Smooth muscle cell (in vitro differentiated cells): ENCODE results near the gene ADAM10. TPM values are rescaled to one million over a fixed set of nuclear protein-coding genes. Genes with fewer than 3 reads are reported as not detected.
A peak's percentile ranks its signal among the peaks of the same experiment; 100 is the strongest.

Source experiments
- DNase-seq: peaks from one replicate; lab custom pipeline; 2025; ENCODE audit not compliant: unreplicated experiment; lab: John Stamatoyannopoulos, UW
- H2AFZ ChIP-seq: fragments of 200-600 bp; sonication (generic); 2 replicates; pipeline ENCODE4 v1.6.0; 2016; ENCODE audit warnings: antibody characterized with exemption, low read depth, mild to moderate bottlenecking
- H3F3A ChIP-seq: fragments of 200-600 bp; sonication (generic); 2 replicates; pipeline ENCODE4 v1.6.0; 2017; ENCODE audit warnings: antibody characterized with exemption, low read depth
- H3K27ac ChIP-seq: fragments of 200-600 bp; sonication (generic); 2 replicates; pipeline ENCODE4 v1.5.1; 2016; ENCODE audit warnings: low read depth, mild to moderate bottlenecking
- H3K27me3 ChIP-seq: fragments of 200-600 bp; sonication (generic); 2 replicates; pipeline ENCODE4 v1.6.1; 2016; ENCODE audit warnings: low read depth, mild to moderate bottlenecking
- H3K36me3 ChIP-seq: fragments of 200-600 bp; sonication (generic); 2 replicates; pipeline ENCODE4 v1.5.1; 2016; ENCODE audit warnings: low read depth
- H3K4me1 ChIP-seq: fragments of 200-600 bp; sonication (generic); 2 replicates; pipeline ENCODE4 v1.5.1; 2016; ENCODE audit warnings: low read depth
- H3K4me2 ChIP-seq: fragments of 200-600 bp; sonication (generic); 2 replicates; pipeline ENCODE4 v1.6.0; 2016; ENCODE audit warnings: mild to moderate bottlenecking
- H3K4me3 ChIP-seq: fragments of 200-600 bp; sonication (generic); 2 replicates; pipeline ENCODE4 v1.5.1; 2016; ENCODE audit warnings: mild to moderate bottlenecking
- H3K79me2 ChIP-seq: fragments of 200-600 bp; sonication (generic); 2 replicates; pipeline ENCODE4 v1.6.0; 2016; ENCODE audit warnings: low read depth, mild to moderate bottlenecking
- H3K9ac ChIP-seq: fragments of 200-600 bp; sonication (generic); 2 replicates; pipeline ENCODE4 v1.6.0; 2016; ENCODE audit warnings: low read depth
- H3K9me3 ChIP-seq: fragments of 200-600 bp; sonication (generic); replicated peaks from 2 replicates; pipeline ENCODE4 v1.5.1; 2016; ENCODE audit warnings: low read depth
- H4K20me1 ChIP-seq: fragments of 200-600 bp; sonication (generic); 2 replicates; pipeline ENCODE4 v1.6.0; 2016; ENCODE audit warnings: low read depth
- WGBS: methylation state at CpG from one replicate; pipeline ENCODE4 v1.1.7; 2016; ENCODE audit warnings: low lambda C conversion rate; 5-methylcytosine and 5-hydroxymethylcytosine counted together
- polyA plus RNA-seq: library from polyadenylated mRNA; unstranded; fragments of >200 nt; fragmentation: Nextera tagmentation; extraction: Ambion mirVana; gene quantifications from 2 replicates; pipeline ENCODE4 v1.2.1, GENCODE V29; 2016
- total RNA-seq: library from RNA; depleted of rRNA; stranded (reverse); fragments of >200 nt; gene quantifications from 2 replicates; pipeline ENCODE4 v1.2.3, GENCODE V29; 2014
- TF ChIP-seq, protein P1 (sequence below): fragments of 200-600 bp; sonication (generic); IDR thresholded peaks from 2 replicates; pipeline ENCODE4 v1.5.1; 2017; ENCODE audit warnings: borderline replicate concordance, mild to moderate bottlenecking, antibody characterized with exemption; ENCODE audit not compliant: insufficient read depth, poor library complexity, severe bottlenecking

ADAM10 gene
- total and polyA plus RNA-seq, 2 experiments from 2014 or later = 168 to 200 TPM

DNA sequence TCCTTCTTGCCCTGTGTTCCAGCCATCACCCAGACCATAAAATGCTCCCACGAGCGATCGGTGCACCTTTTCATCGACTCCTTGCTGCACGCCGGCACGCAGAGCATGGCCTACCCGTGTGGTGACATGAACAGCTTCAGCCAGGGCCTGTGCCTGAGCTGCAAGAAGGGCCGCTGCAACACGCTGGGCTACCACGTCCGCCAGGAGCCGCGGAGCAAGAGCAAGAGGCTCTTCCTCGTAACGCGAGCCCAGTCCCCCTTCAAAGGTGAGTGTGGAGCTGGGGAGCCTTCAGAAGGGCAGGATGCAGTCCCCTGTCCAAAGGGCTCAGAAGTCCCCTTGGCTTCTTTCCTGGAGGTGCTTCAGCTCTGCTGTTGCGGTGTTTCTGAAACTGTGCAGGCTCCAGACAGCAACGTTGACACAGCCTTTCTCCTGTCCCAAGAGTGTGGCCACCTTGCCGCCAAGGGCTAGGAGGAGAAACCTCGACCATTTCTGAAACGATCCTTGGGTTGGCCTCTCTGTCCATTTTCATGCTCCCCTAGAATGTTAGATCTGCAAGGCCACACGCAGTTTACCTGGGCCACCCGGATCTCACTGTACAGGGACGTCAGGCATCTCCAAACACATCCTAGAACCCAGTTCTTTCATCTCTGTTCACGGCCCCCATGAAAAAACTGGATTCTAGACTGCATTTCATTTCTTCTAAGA, 201.0 kb downstream of the ADAM10 start:
- 82% methylated on average over 26 of the region's 26 CpGs for WGBS

DNA sequence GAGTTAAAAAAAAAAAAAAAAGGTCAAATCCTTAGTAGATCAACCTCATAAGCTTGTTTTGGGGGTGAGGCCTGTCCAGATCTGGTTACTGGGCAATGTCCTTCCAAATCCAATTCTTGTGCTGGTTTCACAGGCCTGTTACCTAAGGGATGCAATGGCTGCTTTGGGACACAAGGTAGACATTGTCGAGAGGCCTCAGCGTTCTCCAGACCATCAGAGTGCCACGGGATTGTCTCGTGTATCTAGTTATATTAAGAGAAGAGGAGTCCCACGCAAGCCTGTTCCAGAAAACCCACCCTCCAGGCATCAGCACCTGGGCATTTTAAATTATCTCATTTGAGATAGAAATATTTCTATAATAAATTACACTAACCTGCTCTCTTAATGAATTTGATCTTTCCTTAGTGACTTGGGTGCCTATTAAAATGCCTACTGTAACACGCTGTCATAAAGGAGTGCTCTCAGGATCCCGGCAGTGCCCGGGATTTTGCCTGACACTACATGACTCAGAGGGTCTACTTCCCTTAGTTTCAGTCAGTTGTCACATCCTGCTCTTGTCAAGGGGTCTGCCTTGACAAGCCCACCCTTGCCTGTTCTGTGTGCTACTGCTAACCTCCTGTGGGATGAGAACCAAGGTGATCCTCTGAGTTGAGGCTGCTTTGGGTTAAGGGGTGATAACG, 201.7 kb downstream of the ADAM10 start:
- Histone ChIP-seq H4K20me1 (no peaks in the 10 kb centered on the region), H3K36me3 (no peaks in the 10 kb centered on the region), H3K4me2 (no peak overlapping the region), H3K4me3 (no peak overlapping the region), H3K79me2 (no peaks in the 10 kb centered on the region), H3K9me3 (no peaks in the 10 kb centered on the region), H3K4me1 (peaks cover 32% of the 10 kb centered on the region), H3K9ac (peak overlapping the region; percentile 27), H3K27me3 (no peaks in the 10 kb centered on the region), H2AFZ (no peak overlapping the region), H3K27ac (peak overlapping the region; percentile 71), H3F3A (peaks cover 50% of the 10 kb centered on the region)
- TF ChIP-seq, protein P1, sequence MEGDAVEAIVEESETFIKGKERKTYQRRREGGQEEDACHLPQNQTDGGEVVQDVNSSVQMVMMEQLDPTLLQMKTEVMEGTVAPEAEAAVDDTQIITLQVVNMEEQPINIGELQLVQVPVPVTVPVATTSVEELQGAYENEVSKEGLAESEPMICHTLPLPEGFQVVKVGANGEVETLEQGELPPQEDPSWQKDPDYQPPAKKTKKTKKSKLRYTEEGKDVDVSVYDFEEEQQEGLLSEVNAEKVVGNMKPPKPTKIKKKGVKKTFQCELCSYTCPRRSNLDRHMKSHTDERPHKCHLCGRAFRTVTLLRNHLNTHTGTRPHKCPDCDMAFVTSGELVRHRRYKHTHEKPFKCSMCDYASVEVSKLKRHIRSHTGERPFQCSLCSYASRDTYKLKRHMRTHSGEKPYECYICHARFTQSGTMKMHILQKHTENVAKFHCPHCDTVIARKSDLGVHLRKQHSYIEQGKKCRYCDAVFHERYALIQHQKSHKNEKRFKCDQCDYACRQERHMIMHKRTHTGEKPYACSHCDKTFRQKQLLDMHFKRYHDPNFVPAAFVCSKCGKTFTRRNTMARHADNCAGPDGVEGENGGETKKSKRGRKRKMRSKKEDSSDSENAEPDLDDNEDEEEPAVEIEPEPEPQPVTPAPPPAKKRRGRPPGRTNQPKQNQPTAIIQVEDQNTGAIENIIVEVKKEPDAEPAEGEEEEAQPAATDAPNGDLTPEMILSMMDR = no peak
- no peak for DNase-seq
- 79% methylated on average over 9 of the region's 9 CpGs for WGBS

More for the DNA sequence above, 201.0 kb downstream of the ADAM10 start:
- Histone ChIP-seq H3K79me2 (no peaks in the 10 kb centered on the region), H3F3A (peaks cover 50% of the 10 kb centered on the region), H3K9ac (no peak overlapping the region), H3K9me3 (no peaks in the 10 kb centered on the region), H2AFZ (no peak overlapping the region), H4K20me1 (no peaks in the 10 kb centered on the region), H3K4me1 (peaks cover 32% of the 10 kb centered on the region), H3K27me3 (no peaks in the 10 kb centered on the region), H3K36me3 (no peaks in the 10 kb centered on the region), H3K27ac (peak overlapping the region; percentile 71), H3K4me3 (no peak overlapping the region), H3K4me2 (peak overlapping the region; percentile 72)
- DNase-seq = no peak
- TF ChIP-seq, protein P1 = no peak

DNA sequence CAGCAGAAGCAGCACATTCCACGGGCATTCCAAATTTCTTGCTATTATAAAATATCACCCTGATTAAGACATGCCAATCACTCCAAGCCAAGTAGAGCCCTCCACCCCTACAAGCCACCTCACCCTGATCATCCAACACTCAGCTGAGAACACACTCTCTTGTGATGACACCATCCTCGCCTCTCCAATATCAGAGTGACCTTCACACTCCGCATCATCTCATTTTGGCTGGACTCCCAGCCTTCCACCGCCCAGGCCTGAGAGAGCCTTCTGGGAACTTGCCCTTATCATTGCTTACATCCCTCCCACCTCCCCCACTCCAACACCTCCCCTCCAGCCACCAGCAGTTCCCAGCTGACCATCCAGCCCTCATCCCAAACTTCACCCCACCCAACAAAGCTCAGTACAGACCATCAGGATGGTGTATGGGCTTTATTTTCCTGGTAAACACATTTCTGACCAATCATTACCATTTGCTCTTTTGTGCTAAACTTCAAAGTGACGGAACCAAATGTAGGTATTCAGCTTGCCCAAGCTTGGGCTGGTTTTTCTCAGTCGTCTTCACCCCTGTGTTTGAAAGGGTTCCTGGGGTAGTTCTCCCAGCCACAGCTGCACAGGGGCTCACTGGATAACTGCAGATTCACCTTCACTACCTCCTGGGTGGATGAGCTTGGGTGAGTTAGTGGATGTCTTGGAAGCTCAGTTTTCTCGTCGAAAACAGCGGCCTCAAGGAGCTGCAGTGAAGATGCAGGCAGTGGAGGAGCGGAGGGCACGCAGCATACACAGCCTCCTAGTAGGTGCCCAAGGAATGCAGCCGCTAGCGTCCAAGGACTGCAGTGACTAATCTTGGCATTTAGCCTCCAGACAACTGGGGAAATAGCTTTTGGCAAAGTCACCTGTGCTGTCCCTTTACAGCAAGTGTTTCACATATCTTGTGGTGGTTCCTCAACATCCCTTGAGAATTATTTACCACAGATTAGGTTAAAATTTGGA, 202.6 kb downstream of the ADAM10 start:
- Histone ChIP-seq H3K4me1 (peaks cover 26% of the 10 kb centered on the region), H3K27ac (peak overlapping the region; percentile 79), H3K27me3 (no peaks in the 10 kb centered on the region), H3K4me2 (peak overlapping the region; percentile 5), H3K9ac (no peak overlapping the region), H3K36me3 (no peaks in the 10 kb centered on the region), H2AFZ (no peak overlapping the region), H3K79me2 (no peaks in the 10 kb centered on the region), H4K20me1 (no peaks in the 10 kb centered on the region), H3K4me3 (no peak overlapping the region), H3F3A (peaks cover 43% of the 10 kb centered on the region), H3K9me3 (no peaks in the 10 kb centered on the region)
- TF ChIP-seq, protein P1 = no peak
- WGBS = 45% methylated on average over 13 of the region's 13 CpGs
- DNase-seq = no peak
